Left kidney (tissue), 8 donors: ENCODE data around the gene TAF6L. TPM values are rescaled to one million over a fixed set of nuclear protein-coding genes. Genes with fewer than 3 reads are reported as not detected.
A peak's percentile ranks its signal among the peaks of the same experiment; 100 is the strongest.
"Not testable (repeated sequence)": the region's sequence is repeated elsewhere in the genome, so short reads cannot be mapped to it uniquely, and the experiment has no call there.

Experiments
- DNase-seq: peaks from one replicate; pipeline ENCODE4 v3.0.0-alpha.2; 2013
- long read RNA-seq, 8 donors: transcript quantifications; one replicate each; lab custom pipeline, GENCODE V29; 2026
- polyA plus RNA-seq: library from polyadenylated mRNA; unstranded; fragments of 120-200 nt; gene quantifications from one replicate; pipeline ENCODE4 v1.2.1, GENCODE V29; 2013; ENCODE audit not compliant: insufficient read length

The TAF6L gene, protein sequence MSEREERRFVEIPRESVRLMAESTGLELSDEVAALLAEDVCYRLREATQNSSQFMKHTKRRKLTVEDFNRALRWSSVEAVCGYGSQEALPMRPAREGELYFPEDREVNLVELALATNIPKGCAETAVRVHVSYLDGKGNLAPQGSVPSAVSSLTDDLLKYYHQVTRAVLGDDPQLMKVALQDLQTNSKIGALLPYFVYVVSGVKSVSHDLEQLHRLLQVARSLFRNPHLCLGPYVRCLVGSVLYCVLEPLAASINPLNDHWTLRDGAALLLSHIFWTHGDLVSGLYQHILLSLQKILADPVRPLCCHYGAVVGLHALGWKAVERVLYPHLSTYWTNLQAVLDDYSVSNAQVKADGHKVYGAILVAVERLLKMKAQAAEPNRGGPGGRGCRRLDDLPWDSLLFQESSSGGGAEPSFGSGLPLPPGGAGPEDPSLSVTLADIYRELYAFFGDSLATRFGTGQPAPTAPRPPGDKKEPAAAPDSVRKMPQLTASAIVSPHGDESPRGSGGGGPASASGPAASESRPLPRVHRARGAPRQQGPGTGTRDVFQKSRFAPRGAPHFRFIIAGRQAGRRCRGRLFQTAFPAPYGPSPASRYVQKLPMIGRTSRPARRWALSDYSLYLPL
- 39.8 TPM for polyA plus RNA-seq
- long read RNA-seq, donor 1, transcript TAF6L-201 (11 exons, 2,116 nt): major isoform, 10 of 81 reads
- long read RNA-seq, donor 1, partial matches to known transcripts: 21 of 81 reads
- long read RNA-seq, donor 1, other reads (novel, unspliced or antisense): 48 of 81 reads
- long read RNA-seq, donor 2, partial matches to known transcripts: 42 of 107 reads
- long read RNA-seq, donor 2, other reads (novel, unspliced or antisense): 64 of 107 reads
- long read RNA-seq, donor 3, partial matches to known transcripts: 11 of 24 reads
- long read RNA-seq, donor 3, other reads (novel, unspliced or antisense): 8 of 24 reads
- long read RNA-seq, donor 4, partial matches to known transcripts: 0 of 1 reads
- long read RNA-seq, donor 4, other reads (novel, unspliced or antisense): 0 of 1 reads
- long read RNA-seq, donor 5, partial matches to known transcripts: 0 of 95 reads
- long read RNA-seq, donor 5, other reads (novel, unspliced or antisense): 91 of 95 reads
- long read RNA-seq, donor 6, transcript TAF6L-201 (11 exons, 2,116 nt): major isoform, 6 of 76 reads
- long read RNA-seq, donor 6, partial matches to known transcripts: 0 of 76 reads
- long read RNA-seq, donor 6, other reads (novel, unspliced or antisense): 70 of 76 reads
- long read RNA-seq, donor 7, transcript TAF6L-201 (11 exons, 2,116 nt): major isoform, 5 of 69 reads
- long read RNA-seq, donor 7, partial matches to known transcripts: 64 of 69 reads
- long read RNA-seq, donor 7, other reads (novel, unspliced or antisense): 0 of 69 reads
- long read RNA-seq, donor 8, partial matches to known transcripts: 0 of 3 reads
- long read RNA-seq, donor 8, other reads (novel, unspliced or antisense): 0 of 3 reads

GRCh38 chr11:62771144-62772021 lies at the start of gene TAF6L:
TAF6L (plus strand) TSS chr11:62771396; CDS start chr11:62775784, 4,388 bp downstream.
- peak; percentile 98 for DNase-seq

DNA sequence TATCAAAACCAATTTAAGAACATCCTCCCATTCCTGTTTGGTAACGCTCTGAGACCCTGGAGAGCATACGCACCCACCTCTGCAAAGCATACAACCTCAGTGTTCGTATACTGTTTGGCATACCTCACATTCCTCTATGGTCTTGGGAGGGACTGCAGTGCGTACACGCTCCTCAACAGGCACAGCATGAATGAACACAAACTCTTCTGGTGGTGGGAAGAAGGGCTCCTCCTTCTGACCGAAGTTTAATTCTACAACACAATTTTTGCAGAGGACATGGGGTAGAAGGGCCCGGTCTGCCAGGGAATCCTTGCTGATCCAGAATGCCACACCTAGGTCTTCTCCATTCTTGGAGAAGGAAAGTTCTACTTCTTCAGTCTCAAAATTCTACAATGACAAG lies 49.2 kb upstream of the TAF6L start:
- no peak for DNase-seq

DNA sequence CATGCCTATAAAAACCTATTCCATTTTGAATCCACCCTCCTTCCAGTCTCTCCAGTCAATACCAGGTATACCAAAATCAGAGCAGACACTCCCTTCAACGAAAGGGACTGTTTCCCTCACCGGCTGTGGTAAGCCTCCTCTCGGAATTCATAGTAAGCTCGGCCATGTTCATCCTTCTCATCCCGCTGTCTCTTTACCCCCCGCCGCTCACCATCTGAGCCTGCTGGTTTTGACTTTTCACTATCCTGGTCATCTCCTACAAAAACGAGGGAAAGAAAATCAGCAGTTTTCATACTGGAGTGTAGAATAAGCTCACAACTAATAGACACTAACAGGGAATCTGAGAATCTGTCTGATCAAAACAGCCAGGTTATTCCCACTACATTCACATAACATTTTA lies 47.0 kb upstream of the TAF6L start:
- DNase-seq: no peak

GRCh38 chr11:62725646-62726045 lies 45.5 kb upstream of the TAF6L start:
- DNase-seq: no peak

DNA sequence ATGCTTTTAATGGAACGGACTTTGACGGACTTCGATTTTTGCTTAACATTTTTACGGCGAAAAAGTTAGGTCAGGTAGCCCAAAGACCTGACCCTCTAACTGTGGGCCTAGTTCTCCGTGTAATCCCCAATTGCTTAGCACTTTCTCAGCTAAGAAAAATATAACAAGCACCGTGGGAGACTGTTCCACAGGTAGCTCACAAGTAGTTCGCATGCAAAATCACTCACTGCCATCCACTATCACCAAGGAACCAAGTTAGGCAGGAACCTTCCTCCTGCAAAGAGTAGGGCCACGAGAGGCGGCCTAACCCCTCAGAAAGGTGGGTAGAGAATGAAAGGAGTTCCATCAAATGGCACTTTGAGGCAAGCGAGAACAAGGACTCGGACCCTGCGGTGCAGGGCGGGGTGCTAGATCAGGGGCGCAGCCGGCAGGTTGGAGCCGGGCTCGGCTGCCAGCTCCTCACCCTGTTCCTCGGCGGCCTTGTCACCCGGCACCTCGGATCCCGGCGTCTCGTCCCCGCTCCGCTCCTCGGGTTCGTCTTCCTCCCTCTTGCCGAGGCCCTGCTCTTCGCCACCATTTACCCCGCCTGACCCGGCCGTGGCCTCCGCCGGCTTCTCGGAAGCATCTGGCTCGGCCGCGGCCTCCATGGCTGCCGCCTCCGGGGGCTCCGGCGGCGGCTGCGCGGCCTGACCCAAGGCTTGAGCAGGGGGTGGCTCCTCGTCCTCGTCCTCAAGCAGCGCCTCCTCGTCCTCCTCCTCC lies 44.9 kb upstream of the TAF6L start:
- DNase-seq: no peak

DNA sequence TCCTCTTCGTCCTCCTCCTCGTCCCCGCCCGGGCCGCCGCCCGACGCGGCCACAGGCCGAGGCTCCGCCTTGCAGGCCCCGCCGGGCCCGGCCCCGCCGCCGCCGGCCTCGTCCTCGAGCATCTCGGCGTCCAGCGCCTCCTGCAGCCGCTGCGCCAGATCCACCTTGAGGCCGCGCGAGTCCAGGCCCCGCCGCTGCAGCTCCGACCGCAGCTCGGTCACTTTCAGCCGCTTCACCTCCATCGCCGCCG lies 44.4 kb upstream of the TAF6L start:
- DNase-seq: no peak

GRCh38 chr11:62727165-62727871 lies 43.9 kb upstream of the TAF6L start, which contains the start of gene HNRNPUL2:
HNRNPUL2 (minus strand) TSS chr11:62727457; CDS start chr11:62727156, 301 bp downstream.
- peak; percentile 99 for DNase-seq

GRCh38 chr11:62727872-62728170 lies 43.4 kb upstream of the TAF6L start:
- peak; percentile 98 for DNase-seq

DNA sequence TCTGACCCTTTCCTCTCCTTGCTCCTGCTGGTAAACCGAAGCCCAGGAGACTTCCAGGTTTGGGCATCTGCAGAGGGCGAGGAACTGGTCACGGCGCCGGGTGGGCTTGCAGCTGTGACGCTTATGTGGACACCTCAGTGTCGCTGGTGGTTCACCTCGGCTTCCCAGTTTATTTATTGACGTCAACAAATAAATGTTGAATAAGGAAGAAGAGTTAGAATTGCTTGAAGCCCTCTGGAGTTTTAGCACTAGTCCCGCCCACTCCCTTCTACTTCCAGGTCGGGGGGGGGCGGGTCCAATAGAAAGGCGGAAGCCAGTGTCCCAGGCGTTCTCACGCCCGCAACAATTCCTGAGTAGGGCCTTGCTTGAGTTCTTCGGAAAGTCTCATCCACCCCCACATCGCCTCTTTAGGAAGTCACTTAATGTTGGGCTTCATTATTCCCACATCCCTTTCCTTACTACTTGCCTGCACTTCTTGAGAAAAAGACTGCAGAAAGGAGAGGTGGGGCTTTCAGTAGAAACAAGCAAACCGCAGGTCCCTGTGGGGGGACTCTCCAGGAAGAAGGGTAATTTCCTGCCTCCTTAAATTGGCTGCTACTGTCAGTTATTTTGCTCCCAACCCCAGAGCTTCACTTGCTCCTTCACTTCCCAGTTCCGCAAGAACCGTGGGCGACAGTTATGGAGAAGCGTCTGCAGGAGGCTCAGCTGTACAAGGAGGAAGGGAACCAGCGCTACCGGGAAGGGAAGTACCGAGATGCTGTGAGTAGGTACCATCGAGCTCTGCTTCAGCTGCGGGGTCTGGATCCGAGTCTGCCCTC lies 42.8 kb upstream of the TAF6L start, which contains the start of gene TTC9C:
TTC9C (plus strand) TSS at position 316 of the 818 bp plus-strand sequence; CDS start at position 679, 363 bp downstream.
- peak; percentile 89 for DNase-seq

DNA sequence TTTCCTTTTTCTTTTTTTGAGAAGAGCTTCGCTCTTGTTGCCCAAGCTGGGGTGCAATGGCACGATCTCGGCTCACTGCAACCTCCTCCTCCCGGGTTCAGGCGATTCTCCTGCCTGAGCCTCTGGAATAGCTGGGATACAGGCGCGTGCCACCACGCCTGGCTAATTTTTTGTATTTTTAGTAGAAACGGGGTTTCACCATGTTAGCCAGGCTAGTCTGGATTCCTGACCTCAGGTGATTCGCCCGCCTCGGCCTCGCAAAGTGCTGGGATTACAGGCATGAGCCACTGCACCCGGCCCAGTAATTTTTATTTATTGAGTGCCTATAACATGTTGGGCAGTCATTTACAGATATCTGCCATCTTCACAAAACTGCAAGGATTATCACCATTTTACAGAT lies 41.1 kb upstream of the TAF6L start:
- not testable (repeated sequence) for DNase-seq

DNA sequence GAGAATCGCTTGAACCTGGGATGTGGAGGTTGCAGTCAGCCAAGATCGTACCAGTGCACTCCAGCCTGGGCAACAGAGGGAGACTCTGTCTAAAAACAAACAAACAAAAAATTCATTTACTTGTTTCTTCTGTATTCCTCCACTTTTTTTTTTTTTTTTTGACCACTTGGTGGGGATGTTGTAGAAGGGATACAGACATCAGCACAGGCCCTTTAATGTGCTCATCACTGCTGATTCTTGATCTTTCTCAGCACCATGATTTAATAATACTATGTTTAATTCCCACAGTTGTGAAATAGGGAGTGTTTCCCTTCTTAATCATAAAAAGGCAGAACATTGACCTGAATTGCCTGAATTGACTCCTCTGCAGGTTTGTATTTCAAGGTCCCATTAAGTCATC lies 38.4 kb upstream of the TAF6L start:
- no peak for DNase-seq

DNA sequence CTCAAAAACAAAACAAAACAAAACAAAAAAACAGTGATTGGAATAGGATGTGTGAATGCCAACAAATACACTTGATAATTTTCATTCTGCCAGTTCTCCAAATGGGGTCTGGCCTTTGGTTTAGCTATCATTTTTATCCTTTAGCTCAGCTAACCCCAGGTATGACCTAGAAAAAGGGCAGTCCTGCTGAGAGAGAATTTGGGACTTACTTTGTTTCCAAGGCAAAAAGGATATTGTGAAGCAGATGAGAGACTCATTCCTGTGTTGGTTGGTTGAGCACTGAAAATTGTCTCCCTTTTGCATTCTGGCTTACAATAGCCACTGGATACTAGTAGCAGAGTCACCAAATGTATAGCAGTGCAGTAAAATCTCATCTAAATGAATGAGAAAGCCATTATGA lies 34.0 kb upstream of the TAF6L start:
- no peak for DNase-seq

DNA sequence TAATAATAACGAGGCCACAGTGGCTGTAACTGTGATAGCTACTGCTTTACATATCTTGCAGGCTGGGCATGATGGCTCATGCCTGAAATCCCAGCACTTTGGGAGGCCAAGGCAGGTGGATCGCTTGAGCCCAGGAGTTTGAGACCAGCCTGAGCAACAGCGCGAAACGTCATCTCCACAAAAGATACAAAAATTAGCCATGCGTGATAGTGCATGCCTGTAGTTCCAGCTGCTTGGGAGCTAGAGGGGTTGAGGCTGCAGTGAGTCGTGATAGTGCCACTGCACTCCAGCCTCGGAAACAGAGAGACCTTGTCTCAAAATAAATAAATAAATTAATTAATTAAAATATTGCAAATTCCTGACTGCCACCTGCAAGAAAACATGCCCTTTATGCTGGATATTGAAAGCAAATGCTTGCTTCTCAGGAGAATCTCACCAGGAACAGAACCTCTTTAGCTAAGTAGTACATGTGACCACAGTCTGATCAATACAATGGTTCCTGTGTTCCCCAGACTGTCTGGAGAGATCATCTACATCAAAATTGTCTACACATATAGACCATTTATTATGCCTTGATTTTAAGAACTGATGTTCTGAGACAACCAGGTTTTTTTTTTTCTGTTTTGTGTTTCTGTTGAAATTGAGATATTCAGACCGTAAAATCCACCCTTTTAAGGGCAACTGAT lies 23.6 kb upstream of the TAF6L start:
- DNase-seq: no peak

DNA sequence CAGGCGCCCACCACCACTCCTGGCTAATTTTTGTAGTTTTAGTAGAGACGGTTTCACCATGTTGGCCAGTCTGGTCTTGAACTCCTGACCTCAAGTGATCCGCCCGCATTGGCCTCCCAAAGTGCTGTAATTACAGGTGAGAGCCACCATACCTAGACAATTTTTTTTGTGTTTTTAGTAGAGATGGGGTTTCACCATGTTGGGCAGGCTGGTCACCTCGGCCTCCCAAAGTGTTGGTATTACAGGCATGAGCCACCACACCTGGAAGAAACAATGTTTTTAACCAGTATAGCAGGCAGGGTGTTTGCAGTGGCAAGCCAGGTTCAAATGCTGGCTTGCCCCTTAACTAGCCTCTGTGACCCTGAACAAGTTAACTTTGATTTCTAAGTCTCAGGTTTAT lies 21.3 kb upstream of the TAF6L start:
- not testable (repeated sequence) for DNase-seq

GRCh38 chr11:62752177-62752785 lies 18.9 kb upstream of the TAF6L start:
- DNase-seq: no peak

DNA sequence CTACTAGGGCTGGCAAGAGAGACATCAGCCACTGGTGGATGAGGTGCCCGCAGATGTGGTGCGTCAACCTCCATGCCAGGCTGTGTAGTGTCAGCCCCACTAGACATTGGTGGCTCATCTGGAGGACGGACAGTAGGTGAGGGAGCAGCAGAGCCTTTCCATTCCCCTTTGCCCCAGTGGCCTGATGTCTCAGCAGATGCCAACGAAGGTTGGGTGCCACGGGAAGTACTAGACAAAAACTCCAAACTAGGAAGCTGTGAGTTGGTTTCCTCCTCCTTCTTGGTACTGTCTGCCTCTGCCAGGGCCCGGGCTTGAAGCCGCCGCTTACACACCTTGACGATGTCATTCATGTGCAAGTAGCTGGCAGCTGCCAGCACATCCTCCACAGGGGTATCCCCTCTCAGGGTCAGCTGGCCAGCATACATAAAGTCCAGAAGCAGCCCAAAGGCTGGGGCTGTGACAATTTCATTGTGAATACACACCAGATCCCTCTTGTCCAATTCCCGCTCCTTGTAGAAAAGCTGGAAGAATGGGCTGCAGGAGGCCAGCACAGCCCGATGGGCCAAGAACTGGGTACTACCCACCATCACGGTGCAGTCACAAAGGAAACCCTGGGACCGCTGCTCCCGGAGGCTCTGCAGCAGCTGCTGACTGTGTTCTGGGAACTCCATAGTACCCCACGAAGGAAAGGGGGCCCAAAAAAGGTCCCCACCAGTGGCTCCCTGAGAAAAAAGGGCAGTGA lies 18.0 kb upstream of the TAF6L start:
- no peak for DNase-seq
